ENCODE measurements around the gene CD2AP. TPM values are rescaled to one million over a fixed set of nuclear protein-coding genes. Genes with fewer than 3 reads are reported as not detected.

CD2AP gene
- total and polyA plus RNA-seq, 2 of the 8 experiments (the other 6 are each of a cell fraction or from before 2014, with no cell fraction given), result 8.6 to 75.6 TPM

DNA sequence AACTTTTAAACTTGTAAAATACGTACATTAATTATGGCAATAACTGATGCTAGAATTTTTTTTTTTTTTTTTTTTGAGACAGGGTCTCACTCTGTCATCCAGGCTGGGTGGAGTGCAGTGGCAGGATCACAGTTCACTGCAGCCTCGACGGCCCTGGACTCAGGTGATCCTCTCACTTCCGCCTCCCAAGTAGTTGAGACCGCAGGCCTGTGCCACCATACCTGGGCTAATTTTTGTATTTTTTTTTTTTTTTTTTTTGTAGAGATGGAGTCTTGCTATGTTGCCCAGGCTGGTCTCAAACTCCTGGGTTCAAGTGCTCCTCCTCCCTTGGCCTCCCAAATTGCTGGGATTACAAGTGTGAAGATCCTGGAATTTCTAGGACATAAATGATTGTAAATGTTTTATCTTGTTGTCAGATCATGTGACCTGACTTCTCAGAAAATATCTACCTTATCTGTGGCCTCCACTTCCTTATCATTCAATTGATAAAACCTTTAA is 2.2 kb upstream of the CD2AP start:
- Histone ChIP-seq H2BK5ac (ENCODE audit: low read depth, low read length) (no peak overlapping the region), H3K4me3 (ENCODE audit: extremely low read depth in 1 of 4, insufficient read depth in 2 of 4, low read depth in 3 of 4, low read length in 4 of 4) (no peak overlapping the region), H2AK5ac (ENCODE audit: low read depth, low read length) (no peak overlapping the region), H2BK20ac (ENCODE audit: low read length) (no peak overlapping the region), H3K14ac (ENCODE audit: insufficient read length) (no peak overlapping the region), H3K36me3 (ENCODE audit: control insufficient read depth in 2 of 4, insufficient read depth in 4 of 4, low read length in 3 of 4) (no peaks in the 10 kb centered on the region), H2BK12ac (ENCODE audit: low read depth, low read length) (no peak overlapping the region; the same call in 1 of the 2 replicates), H4K20me1 (replicated peaks in 1 of 2; ENCODE audit: control insufficient read depth in 1 of 2, insufficient read depth in 2 of 2, low read length in 2 of 2) (peaks cover 0 to 1% of the 10 kb centered on the region in 2 experiments), H4K91ac (replicated peaks; ENCODE audit: insufficient read length, low read length) (no peak overlapping the region), H3K79me1 (ENCODE audit: low read depth, low read length) (no peaks in the 10 kb centered on the region; the same call in 1 of the 2 replicates), H3K56ac (replicated peaks; ENCODE audit: insufficient read length, low read depth, low read length) (no peak overlapping the region), H4K5ac (ENCODE audit: insufficient read length, low read depth, low read length) (no peak overlapping the region), H3K23me2 (ENCODE audit: low read depth, low read length) (peaks cover 5% of the 10 kb centered on the region; the same call in 1 of the 2 replicates), H3K27me3 (replicated peaks in 1 of 4; ENCODE audit: control insufficient read depth in 3 of 4, extremely low read depth in 1 of 4, insufficient read depth in 3 of 4, low read length in 3 of 4) (no peaks in the 10 kb centered on the region), H3K79me2 (ENCODE audit: control insufficient read depth in 1 of 2, insufficient read depth in 2 of 2, low read length in 2 of 2) (peaks cover 17 to 41% of the 10 kb centered on the region in 2 experiments), H3K23ac (ENCODE audit: insufficient read length) (no peak overlapping the region), H3K9ac (replicated peaks in 1 of 4; ENCODE audit: extremely low read depth in 1 of 4, low read depth in 3 of 4, low read length in 3 of 4) (no peak overlapping the region), H2BK120ac (replicated peaks; ENCODE audit: low read depth, low read length) (no peak overlapping the region), H3K9me3 (ENCODE audit: insufficient read depth in 2 of 2, low read depth in 1 of 2, low read length in 1 of 2) (no peaks in the 10 kb centered on the region), H3K27ac (ENCODE audit: low read depth, low read length) (no peak overlapping the region), H2BK15ac (ENCODE audit: low read length) (no peak overlapping the region), H3K4me1 (replicated peaks in 1 of 4; ENCODE audit: control insufficient read depth in 3 of 4, insufficient read depth in 4 of 4, low read length in 3 of 4) (peaks cover 0 to 5% (median 1%) of the 10 kb centered on the region in 4 experiments; a peak in 2 of 7 replicates), H3K4me2 (ENCODE audit: insufficient read depth in 1 of 2, low read depth in 2 of 2, low read length in 2 of 2) (peak overlapping the region in 1 of 2 experiments; percentile 92; a peak in 1 of 4 replicates), H4K8ac (ENCODE audit: extremely low read depth, insufficient read depth, low read length) (no peak overlapping the region), H3K4ac (replicated peaks; ENCODE audit: insufficient read length, low read depth, low read length) (no peak overlapping the region), H2AFZ (ENCODE audit: low read length) (no peak overlapping the region), H3K18ac (ENCODE audit: extremely low read depth, low read length) (no peak overlapping the region)
- 88% methylated on average over 4 of the region's 5 CpGs; no CpG with 5 or more reads in 1 of the 2 experiments for WGBS, 2 experiments (ENCODE audit: extremely low coverage in 1 of 2, insufficient coverage in 1 of 2, insufficient read length in 1 of 2, insufficient replicate concordance in 2 of 2, low coverage in 1 of 2, low lambda C conversion rate in 2 of 2, missing lambda C conversion rate in 1 of 2)
- CTCF ChIA-PET (ENCODE audit: partially characterized antibody), result interaction anchor here (1.1 to 3.1 kb wide), 2 partner anchors 12 to 368 kb away, joined by 3 to 12 read pairs; no protein-coding TSS in a partner anchor
- POLR2A ChIA-PET (ENCODE audit: partially characterized antibody), result no interaction called here
- no peak for TF ChIP-seq GTF2F1 (IDR thresholded peaks at IDR 0.05; ENCODE audit: borderline replicate concordance, low read depth, low read length)
- DNase-seq (ENCODE audit: low read depth in 1 of 2, low spot score in 2 of 2) (no peak), FAIRE-seq (no peak)
